Activated CD4-positive, alpha-beta T cell treated with anti-CD3 and anti-CD28 coated beads for 24 hours (primary cell): ENCODE results near the gene LRBA.
"Not testable (repeated sequence)": the region's sequence is repeated elsewhere in the genome, so short reads cannot be mapped to it uniquely, and the experiment has no call there.

ENCODE experiments used
- DNase-seq, 2 donors: peaks; one replicate each; pipeline ENCODE4 v3.0.0-alpha.2; 2020; ENCODE audit warnings: low read depth in 2 of 2

The LRBA gene

GRCh38 chr4:150421612-150422011 is 593.5 kb downstream of the LRBA start:
- no peak for DNase-seq

DNA sequence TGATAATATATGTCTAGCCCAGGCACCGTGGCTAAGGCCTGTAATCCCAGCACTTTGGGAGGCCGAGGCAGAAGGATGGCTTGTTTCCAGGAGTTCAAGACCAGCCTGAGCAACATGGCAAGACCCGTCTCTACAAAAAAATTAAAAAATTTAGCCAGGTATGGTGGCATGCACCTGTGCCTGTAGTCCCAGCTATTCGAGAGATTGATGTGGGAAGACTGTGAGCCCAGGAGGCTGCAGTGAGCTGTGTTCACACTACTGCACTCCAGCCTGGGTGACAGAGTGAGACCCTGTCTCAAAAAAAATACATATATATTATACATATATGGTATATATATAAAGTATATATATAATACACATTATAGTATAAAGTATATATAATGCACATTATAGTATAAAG is 595.1 kb downstream of the LRBA start:
- no peak for DNase-seq

- no peak for DNase-seq
Measured at GRCh38 chr4:150418757-150419410, 596.2 kb downstream of the LRBA start.

- DNase-seq, result no peak
Measured at GRCh38 chr4:150415213-150415612, 599.9 kb downstream of the LRBA start.

DNA sequence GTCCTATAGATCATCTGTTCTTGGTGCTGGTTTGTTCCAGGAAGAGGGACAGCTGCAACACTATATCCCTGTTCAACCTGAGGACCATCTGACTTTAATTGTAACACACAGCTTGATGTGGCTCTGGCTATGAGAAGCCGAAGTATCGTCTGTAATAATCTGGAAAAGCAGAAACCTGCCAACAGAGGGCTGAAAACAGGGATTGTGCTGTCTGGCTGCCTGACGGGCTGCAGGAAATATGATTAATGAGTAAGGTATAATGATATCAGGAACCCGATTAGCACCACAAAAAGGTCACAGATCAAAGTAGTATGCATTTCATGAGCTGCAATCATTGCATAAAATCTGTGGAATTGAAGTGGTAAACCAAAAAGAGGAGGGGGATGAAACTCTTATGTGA is 603.6 kb downstream of the LRBA start:
- DNase-seq, result no peak

- peak in 1 of 2 donors; percentile 1 for DNase-seq
Measured at GRCh38 chr4:150402871-150403272, 612.2 kb downstream of the LRBA start.

GRCh38 chr4:150401083-150401687 is 613.9 kb downstream of the LRBA start:
- no peak for DNase-seq

DNA sequence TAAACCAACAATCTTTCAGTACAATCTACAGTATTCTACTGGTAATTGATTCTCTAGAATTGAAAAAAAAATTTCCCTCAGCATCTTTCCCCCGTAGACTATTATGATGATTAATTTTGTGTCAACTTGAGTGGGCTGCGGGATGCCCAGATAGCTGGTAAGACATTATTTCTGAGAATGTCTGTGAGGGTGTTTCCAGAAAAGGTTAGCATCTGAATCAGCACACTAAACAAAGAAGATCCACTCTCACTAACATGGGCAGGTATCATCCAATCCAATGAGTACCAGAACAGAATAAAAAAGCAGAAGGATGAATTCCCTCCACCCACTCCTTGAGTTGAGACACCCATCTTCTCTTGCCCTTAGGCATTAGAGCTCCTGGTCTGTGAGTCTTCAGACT is 619.2 kb downstream of the LRBA start:
- peak in 1 of 2 donors; percentile 7 for DNase-seq

GRCh38 chr4:150394046-150394445 is 621.0 kb downstream of the LRBA start:
- no peak for DNase-seq

DNA sequence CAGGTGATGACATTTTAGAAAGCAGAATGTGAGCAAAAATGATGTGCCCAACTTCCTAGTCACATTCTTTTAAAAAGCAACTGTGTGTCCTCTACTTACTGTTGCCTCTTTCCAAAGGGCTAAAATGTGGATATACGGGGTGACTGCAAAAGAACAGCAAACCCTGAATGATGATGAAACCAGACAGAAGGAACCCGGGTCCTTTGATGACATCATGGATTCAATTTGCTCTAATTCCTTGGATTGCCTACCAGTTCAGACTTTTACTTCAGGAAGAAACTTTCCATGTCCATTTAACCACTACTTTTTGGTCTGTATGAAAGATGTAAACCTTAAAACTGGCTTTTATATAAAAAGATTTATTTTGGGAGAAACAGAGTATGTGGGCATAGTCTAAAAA is 624.0 kb downstream of the LRBA start:
- no peak for DNase-seq

DNA sequence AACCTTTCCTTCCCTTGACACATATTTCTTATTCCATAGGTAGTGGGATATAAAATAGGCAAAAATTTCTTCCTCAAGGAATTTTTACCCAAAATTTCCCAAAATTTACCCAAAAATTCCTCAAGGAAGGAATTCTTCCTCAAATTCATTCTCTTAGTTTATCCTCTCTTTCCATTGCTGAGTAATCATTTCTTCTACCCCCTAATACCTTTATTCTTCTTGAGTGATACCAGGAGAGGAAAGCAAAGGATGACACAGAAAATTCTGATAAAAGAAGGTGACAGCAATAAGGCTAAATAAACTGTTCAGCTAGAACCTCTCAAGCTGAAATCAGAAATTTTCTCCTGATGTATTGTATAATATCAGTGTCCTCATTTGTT is 624.6 kb downstream of the LRBA start:
- no peak for DNase-seq

DNA sequence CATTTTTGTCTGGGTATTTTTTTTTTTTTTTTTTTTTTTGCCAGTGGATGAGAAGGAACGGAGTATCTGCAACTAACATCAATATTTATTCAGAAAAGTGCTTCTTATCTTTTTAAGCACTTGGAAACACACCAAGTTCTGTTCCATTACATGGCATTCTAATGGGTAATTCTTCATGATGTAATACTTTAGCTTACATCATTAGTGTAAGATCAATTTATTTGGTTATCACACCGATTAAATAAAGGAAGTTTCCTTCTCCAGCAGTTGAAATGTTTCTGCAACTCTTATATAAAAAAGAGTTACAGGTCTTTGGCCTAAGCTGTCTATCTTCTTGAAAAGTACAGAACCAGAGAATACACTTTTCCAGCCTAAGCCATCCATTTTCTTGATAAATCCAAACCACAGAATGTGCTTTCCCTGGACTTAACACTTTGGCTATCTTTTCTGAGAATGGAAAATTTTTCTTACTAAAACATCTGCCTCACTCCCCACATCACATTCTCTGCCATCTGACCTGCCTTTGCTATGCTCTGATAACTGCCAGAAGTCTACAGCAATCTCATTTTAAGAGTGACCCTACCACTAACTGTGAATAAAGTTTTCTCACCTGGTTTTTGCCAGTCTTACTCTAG is 625.1 kb downstream of the LRBA start:
- DNase-seq, result no peak

DNA sequence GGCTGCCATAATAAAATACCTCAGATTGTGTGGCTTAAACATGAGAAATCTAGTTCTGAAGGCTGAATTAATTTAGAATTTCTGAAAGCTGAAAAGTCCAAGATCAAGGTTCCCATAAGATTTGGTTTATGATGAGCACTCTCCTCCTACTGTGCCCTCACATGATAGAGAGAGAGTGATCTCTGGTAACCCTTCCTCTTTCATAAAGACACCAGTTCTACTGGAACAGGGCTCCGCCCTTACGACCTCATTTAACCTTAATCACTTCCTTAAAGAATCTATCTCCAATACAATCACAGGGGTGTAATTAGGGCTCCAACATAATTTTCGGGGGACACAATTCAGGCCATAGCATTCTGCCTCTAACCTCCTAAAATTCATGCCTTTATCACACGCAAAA is 627.1 kb downstream of the LRBA start:
- no peak for DNase-seq

GRCh38 chr4:150386415-150386814 is 628.7 kb downstream of the LRBA start:
- DNase-seq, result not testable (repeated sequence)

- DNase-seq, result no peak
Measured at GRCh38 chr4:150385606-150386005, 629.5 kb downstream of the LRBA start.

GRCh38 chr4:150384249-150384648 is 630.8 kb downstream of the LRBA start:
- no peak for DNase-seq

DNA sequence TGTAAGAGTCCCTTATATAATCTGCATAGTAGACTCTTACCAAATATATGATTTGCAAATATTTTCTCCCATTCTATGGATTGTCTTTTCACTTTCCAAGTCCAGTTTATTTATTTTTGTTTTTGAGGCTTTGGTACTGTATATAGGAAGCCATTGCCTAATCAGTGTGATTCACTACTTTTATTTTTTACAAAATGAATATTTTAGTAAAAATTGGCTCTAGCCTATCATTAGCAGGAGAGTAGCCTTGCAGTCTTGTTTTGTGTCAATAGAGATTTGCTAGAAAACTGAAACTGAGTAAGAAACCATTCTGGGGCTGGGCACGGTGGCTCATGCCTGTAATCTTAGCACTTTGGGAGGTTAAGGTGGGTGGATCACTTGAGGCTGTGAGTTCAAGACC is 633.1 kb downstream of the LRBA start:
- no peak for DNase-seq

DNA sequence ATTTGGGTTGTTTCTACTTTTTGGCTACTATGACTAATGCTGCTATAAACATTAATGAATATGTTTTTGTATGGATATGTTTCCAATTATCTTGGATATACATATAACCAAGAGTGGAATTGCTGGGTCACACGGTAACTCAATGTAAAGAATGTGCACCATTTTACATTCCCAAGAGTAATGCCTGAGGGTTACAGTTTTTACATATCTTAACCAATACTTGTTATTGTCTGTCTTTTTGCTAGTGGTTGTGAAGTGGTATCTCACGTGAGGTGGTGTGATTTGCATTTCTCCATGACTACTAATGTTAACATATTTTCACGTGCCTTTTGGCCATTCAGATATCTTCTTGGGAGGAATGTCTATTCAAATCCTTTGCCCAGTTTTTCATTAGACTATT is 633.5 kb downstream of the LRBA start:
- no peak for DNase-seq

- no peak for DNase-seq
Measured at GRCh38 chr4:150381036-150381435, 634.0 kb downstream of the LRBA start.

GRCh38 chr4:150379454-150379853 is 635.6 kb downstream of the LRBA start:
- no peak for DNase-seq

- DNase-seq, result no peak
Measured at GRCh38 chr4:150375025-150375424, 640.1 kb downstream of the LRBA start.

DNA sequence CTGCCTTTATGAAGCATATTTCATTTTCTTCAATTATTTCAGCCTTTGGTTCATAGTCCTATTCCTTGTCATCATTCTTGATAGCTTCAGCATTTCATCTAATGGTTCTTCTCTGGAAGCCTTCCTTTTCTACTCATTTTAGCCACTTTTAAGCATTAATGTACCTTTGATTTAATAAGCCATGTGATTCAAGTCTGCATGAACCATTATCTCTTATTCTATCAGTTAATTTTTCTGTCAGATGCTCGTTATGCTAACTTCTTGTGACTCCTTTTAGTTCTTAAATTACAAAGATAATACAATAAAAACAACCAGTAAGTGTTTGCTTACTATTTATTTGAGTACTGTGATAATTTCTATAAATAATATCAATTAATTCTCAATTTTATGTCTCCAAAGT is 643.2 kb downstream of the LRBA start:
- DNase-seq, result no peak
